Right cardiac atrium (tissue), 5 donors: ENCODE measurements around the gene HINFP. TPM values are rescaled to one million over a fixed set of nuclear protein-coding genes. Genes with fewer than 3 reads are reported as not detected.

Experiments used
- ATAC-seq, 2 donors: fragments of 200-7000 bp; cut with Tn5 transposase; one replicate each; pipeline versions ENCODE4 v1.8.0 to v1.9.1; 2020; ENCODE audit warnings: moderate library complexity in 2 of 2, mild to moderate bottlenecking in 1 of 2
- DNase-seq, 3 donors: peaks; one replicate each; pipeline ENCODE4 v3.0.0-alpha.2; 2020
- H3K27ac ChIP-seq: one replicate; pipeline ENCODE4 v1.5.1; 2013; ENCODE audit warnings: mild to moderate bottlenecking, low read length, control low read depth, moderate library complexity
- H3K27me3 ChIP-seq: one replicate; pipeline ENCODE4 v1.6.1; 2013; ENCODE audit not compliant: control insufficient read depth, insufficient read depth
- H3K4me1 ChIP-seq: one replicate; pipeline ENCODE4 v1.6.1; 2013; ENCODE audit warnings: low read length; ENCODE audit not compliant: control insufficient read depth, insufficient read depth
- H3K4me3 ChIP-seq: one replicate; pipeline ENCODE4 v1.5.1; 2013; ENCODE audit warnings: low read length, control low read depth
- H3K9me3 ChIP-seq: one replicate; pipeline ENCODE4 v1.6.1; 2013; ENCODE audit warnings: low read length; ENCODE audit not compliant: control insufficient read depth
- WGBS: extraction: QIAGEN DNeasy Blood & Tissue Kit; methylation state at CpG from one replicate; pipeline ENCODE4 v1.1.7; 2013; 5-methylcytosine and 5-hydroxymethylcytosine counted together
- intact Hi-C, 4 donors: fragments of 100-400 bp; cut with DNase I; formaldehyde crosslinking; loops; one replicate each; pipeline versions ENCODE4 v1.11.0 to v1.14.0; 2022 to 2023
- polyA plus RNA-seq: library from polyadenylated mRNA; stranded (reverse); fragments of 200-250 nt; gene quantifications from one replicate; pipeline ENCODE4 v1.2.3, GENCODE V29; 2013
- total RNA-seq, 4 donors: library from RNA; stranded (reverse); fragmentation: NEBNext Ultra II Directional; extraction: Animal tissue kit (Norgen Biotek cat#: 25700); gene quantifications; one replicate each; pipeline ENCODE4 v1.2.1, GENCODE V29; 2021
- donor health status: healthy with polysubstance abuse.
- donor health status: DM: no; HTN: yes; CAD: no.
- donor health status: DM: no; HTN: no; CAD: no.
- donor health status: DM: no; HTN: yes; CAD: no; lungs with severe emphysema.
- donor health status: DM: yes; HTN: yes; CAD: no.

Gene HINFP
- total and polyA plus RNA-seq, 5 donors = 8.4 to 17.0 (median 14.0) TPM

DNA sequence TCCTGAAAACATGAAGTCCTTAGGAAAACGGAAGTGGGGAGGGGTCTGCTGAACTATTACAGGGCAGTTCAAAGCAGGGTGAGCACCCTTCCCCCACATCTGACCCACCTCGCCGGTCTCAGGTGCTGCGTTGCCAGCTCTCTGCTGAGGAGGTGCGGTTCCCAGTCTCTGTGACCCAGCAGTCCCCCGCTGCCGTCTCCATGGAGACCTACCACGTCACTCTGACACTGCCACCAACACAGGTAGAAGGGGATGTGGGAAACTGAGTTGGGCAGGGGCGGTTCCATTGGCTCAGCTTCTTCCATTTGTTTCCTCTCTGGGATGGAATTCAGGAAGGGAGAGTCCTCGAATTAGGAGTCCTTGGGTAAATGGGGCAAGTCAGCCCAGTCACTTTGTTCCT, 10.9 kb upstream of the HINFP start:
- Histone ChIP-seq H3K4me1 (peaks cover 5% of the 10 kb centered on the region), H3K9me3 (no peaks in the 10 kb centered on the region), H3K4me3 (no peak overlapping the region), H3K27ac (no peak overlapping the region), H3K27me3 (no peaks in the 10 kb centered on the region)
- WGBS = 82% methylated on average over 10 of the region's 10 CpGs
- no peak for DNase-seq
- intact Hi-C loops = no loop called here
- no peak for ATAC-seq

DNA sequence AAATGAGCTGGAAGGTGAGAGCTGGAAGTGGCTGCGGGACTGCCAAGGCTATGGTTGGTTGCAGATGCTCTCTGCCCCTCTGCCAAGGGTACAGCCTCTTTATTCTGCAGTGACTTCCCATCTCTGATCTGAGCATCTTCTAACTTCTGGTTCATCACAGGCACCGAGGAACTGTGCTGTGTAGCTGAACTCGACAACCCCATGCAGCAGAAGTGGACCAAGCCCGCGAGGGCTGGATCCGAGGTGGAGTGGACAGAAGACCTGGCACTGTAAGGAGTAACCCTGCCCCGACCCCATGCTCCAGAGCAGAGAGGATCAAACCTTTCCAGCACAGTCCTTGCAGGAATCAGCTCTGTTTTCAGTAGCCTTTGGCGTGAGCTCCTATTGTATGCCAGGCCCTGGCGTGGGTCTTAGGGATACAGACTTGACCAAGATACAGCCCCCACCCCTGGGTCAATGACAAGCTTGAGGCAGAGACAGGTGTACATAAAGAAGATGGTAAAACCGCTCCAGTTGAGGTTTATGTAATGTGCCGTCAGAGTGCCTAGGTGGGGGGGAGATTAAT, 9.9 kb upstream of the HINFP start:
- DNase-seq (no peak), ATAC-seq (no peak)
- Histone ChIP-seq H3K27ac (no peak overlapping the region), H3K4me1 (peaks cover 4% of the 10 kb centered on the region), H3K9me3 (no peaks in the 10 kb centered on the region), H3K27me3 (no peaks in the 10 kb centered on the region), H3K4me3 (no peak overlapping the region)
- intact Hi-C loops = no loop called here
- 92% methylated on average over 11 of the region's 11 CpGs for WGBS

DNA sequence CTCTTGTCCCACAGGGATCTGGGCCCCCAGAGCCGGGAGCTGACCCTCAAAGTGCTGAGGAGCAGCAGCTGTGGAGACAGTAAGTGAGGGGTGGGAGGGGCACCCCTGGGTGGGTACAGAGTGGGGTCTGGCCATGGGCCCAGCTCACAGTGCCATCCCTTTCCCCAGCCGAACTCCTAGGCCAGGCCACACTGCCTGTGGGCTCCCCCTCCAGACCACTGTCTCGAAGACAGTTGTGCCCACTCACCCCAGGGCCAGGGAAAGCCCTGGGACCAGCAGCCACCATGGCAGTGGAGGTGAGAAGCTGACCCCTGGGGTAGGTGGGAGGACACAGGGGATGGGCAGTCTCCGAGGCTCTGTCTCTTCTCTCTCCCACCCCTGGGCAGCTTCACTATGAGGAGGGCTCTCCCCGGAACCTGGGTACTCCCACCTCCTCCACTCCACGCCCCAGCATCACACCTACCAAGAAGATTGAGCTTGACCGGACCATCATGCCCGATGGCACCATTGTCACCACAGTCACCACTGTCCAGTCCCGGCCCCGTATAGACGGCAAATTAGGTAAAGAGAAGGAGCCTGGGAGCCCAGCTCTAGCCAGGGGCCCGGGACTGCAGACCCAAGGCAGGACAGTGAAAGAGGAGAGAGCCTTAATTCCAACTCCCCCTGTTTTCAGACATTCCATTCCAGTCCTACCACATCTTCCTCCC, 8.9 kb upstream of the HINFP start:
- 87% methylated on average over 12 of the region's 12 CpGs for WGBS
- Histone ChIP-seq H3K4me3 (no peak overlapping the region), H3K4me1 (no peaks in the 10 kb centered on the region), H3K27ac (no peak overlapping the region), H3K9me3 (no peaks in the 10 kb centered on the region), H3K27me3 (no peaks in the 10 kb centered on the region)
- DNase-seq (peak in 1 of 3 donors; percentile 41), ATAC-seq (no peak)
- intact Hi-C loops = no loop called here

GRCh38 chr11:119113716-119114115, 7.7 kb upstream of the HINFP start:
- Histone ChIP-seq H3K27ac (no peak overlapping the region), H3K4me1 (no peaks in the 10 kb centered on the region), H3K4me3 (no peak overlapping the region), H3K9me3 (no peaks in the 10 kb centered on the region), H3K27me3 (no peaks in the 10 kb centered on the region)
- intact Hi-C loops = no loop called here
- ATAC-seq (no peak), DNase-seq (no peak)
- 93% methylated on average over 9 of the region's 9 CpGs for WGBS

DNA sequence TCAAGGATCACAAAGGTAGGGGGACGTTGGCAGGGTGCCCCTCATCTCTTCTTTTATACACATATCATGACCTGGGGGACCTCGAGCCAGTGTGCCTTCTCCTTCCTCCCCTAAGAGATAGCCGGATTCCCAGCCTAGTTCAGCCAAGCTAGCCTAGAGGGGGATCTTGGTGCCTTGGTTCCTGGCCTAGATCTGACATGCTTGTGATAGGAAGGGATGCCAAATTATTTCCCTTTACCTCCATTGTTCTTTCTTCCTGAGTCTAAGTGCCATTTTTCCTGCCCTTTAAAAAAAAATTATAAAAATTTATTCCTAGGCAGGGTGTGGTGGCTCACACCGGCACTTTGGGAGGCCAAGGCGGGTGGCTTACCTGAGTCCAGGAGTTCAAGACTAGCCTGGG, 7.0 kb upstream of the HINFP start:
- Histone ChIP-seq H3K9me3 (no peaks in the 10 kb centered on the region), H3K27ac (no peak overlapping the region), H3K4me1 (no peaks in the 10 kb centered on the region), H3K4me3 (no peak overlapping the region), H3K27me3 (no peaks in the 10 kb centered on the region)
- 71% methylated on average over 5 of the region's 5 CpGs for WGBS
- no peak for DNase-seq
- no peak for ATAC-seq
- intact Hi-C loops = no loop called here

DNA sequence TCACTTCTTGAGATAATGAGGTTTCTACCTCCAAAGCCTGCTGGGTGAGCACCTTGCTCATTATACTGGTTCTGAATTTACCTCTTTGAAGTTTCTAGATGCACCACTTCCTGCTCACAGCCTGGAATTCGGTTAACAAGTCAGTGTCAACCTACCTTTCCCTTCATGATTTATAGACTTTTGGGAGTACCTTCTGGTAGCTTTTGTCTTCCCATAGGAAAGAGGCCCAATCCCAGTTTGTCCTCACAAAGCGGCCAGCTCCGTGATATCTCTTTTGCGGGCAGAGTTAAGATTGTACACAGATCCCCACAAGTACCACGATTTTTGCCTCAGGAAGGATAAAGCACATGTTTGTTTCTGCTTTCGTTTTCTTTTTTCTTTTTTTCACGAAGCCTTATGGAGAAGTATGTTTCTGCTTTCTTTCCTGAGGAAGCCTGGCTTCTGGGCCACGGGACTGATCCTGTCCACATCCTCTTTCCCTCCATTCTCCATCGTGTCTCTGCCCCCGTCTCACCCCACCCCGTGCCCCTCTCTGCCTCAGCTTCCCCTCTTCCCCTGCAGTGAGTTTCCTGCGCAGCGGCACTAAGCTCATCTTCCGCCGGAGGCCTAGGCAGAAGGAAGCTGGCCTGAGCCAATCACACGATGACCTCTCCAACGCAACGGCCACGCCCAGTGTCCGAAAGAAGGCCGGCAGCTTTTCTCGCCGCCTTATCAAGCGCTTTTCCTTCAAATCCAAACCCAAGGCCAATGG, 5.7 kb upstream of the HINFP start:
- DNase-seq (peak; percentile 60 to 89 (median 79)), ATAC-seq (peak; percentile 55 to 56)
- no peaks in the 10 kb centered on the region for H3K27me3 ChIP-seq
- H3K4me1 ChIP-seq = no peaks in the 10 kb centered on the region
- intact Hi-C loops = no loop called here
- H3K9me3 ChIP-seq = no peaks in the 10 kb centered on the region
- H3K27ac ChIP-seq = peak overlapping the region; percentile 17
- 59% methylated on average over 24 of the region's 24 CpGs for WGBS
- no peak overlapping the region for H3K4me3 ChIP-seq

GRCh38 chr11:119116235-119116594, 5.2 kb upstream of the HINFP start:
- no peaks in the 10 kb centered on the region for H3K27me3 ChIP-seq
- no peaks in the 10 kb centered on the region for H3K9me3 ChIP-seq
- DNase-seq (peak in 1 of 3 donors; percentile 54), ATAC-seq (no peak)
- H3K4me3 ChIP-seq = no peak overlapping the region
- intact Hi-C loops = no loop called here
- 80% methylated on average over 10 of the region's 10 CpGs for WGBS
- no peak overlapping the region for H3K27ac ChIP-seq
- no peaks in the 10 kb centered on the region for H3K4me1 ChIP-seq

DNA sequence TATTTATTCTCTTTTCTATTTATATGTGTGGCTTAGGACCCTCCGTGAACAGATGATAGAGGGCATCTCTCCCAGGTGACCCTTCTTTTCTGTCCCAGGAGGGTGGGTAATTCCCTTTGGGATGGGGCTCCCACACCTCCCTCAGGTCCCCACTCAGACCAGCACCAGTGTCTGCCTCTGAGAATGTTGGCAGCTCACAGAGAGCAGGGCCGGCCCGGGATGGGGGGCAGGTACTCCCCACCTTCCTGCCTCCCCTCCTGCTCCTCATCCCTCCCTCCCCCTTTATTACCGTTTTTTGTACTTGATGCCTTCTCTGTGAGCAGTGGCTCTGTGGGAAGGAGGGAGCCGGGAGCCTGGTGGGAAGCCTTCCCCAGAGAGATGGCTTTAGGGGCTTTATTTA, 4.8 kb upstream of the HINFP start:
- no peaks in the 10 kb centered on the region for H3K27me3 ChIP-seq
- no peaks in the 10 kb centered on the region for H3K9me3 ChIP-seq
- DNase-seq = no peak
- 72% methylated on average over 5 of the region's 5 CpGs for WGBS
- no peak for ATAC-seq
- no peak overlapping the region for H3K4me3 ChIP-seq
- H3K27ac ChIP-seq = no peak overlapping the region
- H3K4me1 ChIP-seq = no peaks in the 10 kb centered on the region
- intact Hi-C loops = no loop called here

GRCh38 chr11:119117004-119117706, 4.2 kb upstream of the HINFP start:
- intact Hi-C loops = no loop called here

GRCh38 chr11:119118227-119118626, 3.2 kb upstream of the HINFP start:
- no peak for ATAC-seq

More at GRCh38 chr11:119117004-119117706, 4.2 kb upstream of the HINFP start:
- ATAC-seq (no peak), DNase-seq (no peak)
- Histone ChIP-seq H3K27ac (no peak overlapping the region), H3K9me3 (no peaks in the 10 kb centered on the region), H3K4me1 (peaks cover under 1% of the 10 kb centered on the region), H3K4me3 (no peak overlapping the region), H3K27me3 (no peaks in the 10 kb centered on the region)
- WGBS = 93% methylated on average over 3 of the region's 3 CpGs

DNA sequence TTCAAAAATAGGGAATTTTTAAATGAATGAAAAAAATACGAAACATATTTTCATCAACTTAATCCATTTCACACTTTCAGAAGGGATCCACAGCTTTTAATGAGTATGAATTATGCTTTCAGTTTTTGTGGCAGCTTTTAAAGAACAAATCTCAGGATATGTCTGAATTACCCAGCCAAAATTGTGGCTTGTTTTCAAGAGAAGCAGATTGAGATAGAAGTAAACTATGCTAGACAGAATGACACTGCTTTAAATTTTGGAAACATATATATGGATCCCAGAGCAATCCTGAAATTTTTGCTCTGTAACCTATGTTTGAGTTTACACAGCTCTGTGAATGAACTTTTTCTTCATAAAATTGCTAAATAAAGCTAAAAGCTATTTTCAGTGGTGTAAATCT, 2.4 kb upstream of the HINFP start:
- no peaks in the 10 kb centered on the region for H3K27me3 ChIP-seq
- WGBS = 88% methylated on average over 1 of the region's 1 CpG

More at GRCh38 chr11:119118227-119118626, 3.2 kb upstream of the HINFP start:
- peaks cover 6% of the 10 kb centered on the region for H3K4me1 ChIP-seq
- H3K27me3 ChIP-seq = no peaks in the 10 kb centered on the region
- 97% methylated on average over 5 of the region's 5 CpGs for whole genome bisulfite sequencing
- no peaks in the 10 kb centered on the region for H3K9me3 ChIP-seq
- H3K4me3 ChIP-seq = no peak overlapping the region
- DNase-seq = no peak
- intact Hi-C loops = no loop called here
- no peak overlapping the region for H3K27ac ChIP-seq

More for the DNA sequence above, 2.4 kb upstream of the HINFP start:
- Histone ChIP-seq H3K4me1 (peaks cover 6% of the 10 kb centered on the region), H3K9me3 (no peaks in the 10 kb centered on the region), H3K27ac (no peak overlapping the region), H3K4me3 (no peak overlapping the region)
- intact Hi-C loops = no loop called here
- ATAC-seq = no peak
- DNase-seq = no peak
